K562 (cell line): Measurements from ENCODE around the gene FRMD3. TPM values are rescaled to one million over a fixed set of nuclear protein-coding genes. Genes with fewer than 3 reads are reported as not detected.

Experiments used
- ATAC-seq: fragments of 200-7000 bp; cut with Tn5 transposase; 3 replicates; pipeline ENCODE4 v1.9.1; 2020; ENCODE audit warnings: moderate library complexity
- BruUV-seq: library from RNA; stranded (reverse); fragments of 400-500 nt; replicated peaks from 2 replicates; lab custom pipeline; 2021; lab: Mats Ljungman, UMichigan
- CTCF ChIA-PET: fragments of 300-600 bp; formaldehyde crosslinking; extraction: SDS; loops from one replicate; lab custom pipeline; 2021; ENCODE audit warnings: low intra/inter-chr PET ratio; lab: Yijun Ruan, JAX
- POLR2A ChIA-PET: fragments of 300-600, 350-650 bp; sonication (Branson Sonifier 250); formaldehyde crosslinking; extraction: SDS; loops from one replicate; lab custom pipeline; 2021; ENCODE audit warnings: antibody characterized with exemption, inconsistent platforms; lab: Yijun Ruan, JAX
- DNase-seq, 4 experiments: peaks; one replicate each; pipeline versions ENCODE4 v3.0.0 to v3.0.0-alpha.2; 2011 to 2018; ENCODE audit warnings: low spot score in 3 of 4, mixed read lengths in 3 of 4; ENCODE audit errors: extremely low read depth in 1 of 4
- FAIRE-seq: peaks from 2 replicates; lab custom pipeline; 2011; peaks lifted over from hg19 to GRCh38; lab: Jason Lieb, UNC
- H2AFZ ChIP-seq: 2 replicates; pipeline ENCODE4 v1.6.0; 2011; ENCODE audit warnings: low read depth, low read length, control low read depth, inconsistent platforms
- H3K27ac ChIP-seq: fragments of 200-600 bp; 3 replicates; pipeline ENCODE4 v1.8.0; 2011; ENCODE audit warnings: low read depth, mild to moderate bottlenecking, control low read depth, inconsistent platforms, low read length, moderate library complexity, mixed read lengths; ENCODE audit errors: extremely low read depth
- H3K27me3 ChIP-seq, 2 experiments: fragments of 300-600 bp in 1 of 2; 2 replicates in 1 of 2; 3 replicates in 1 of 2; pipeline versions ENCODE4 v1.6.0 to v1.8.0; 2011; ENCODE audit warnings: inconsistent platforms in 2 of 2, low read length in 2 of 2, mild to moderate bottlenecking in 1 of 2, mixed read lengths in 1 of 2, moderate library complexity in 1 of 2; ENCODE audit not compliant: control insufficient read depth in 2 of 2, insufficient read depth in 2 of 2
- H3K36me3 ChIP-seq: fragments of 300-600 bp; 3 replicates; pipeline ENCODE4 v1.8.0; 2011; ENCODE audit warnings: mild to moderate bottlenecking, low read length, inconsistent platforms; ENCODE audit not compliant: control insufficient read depth, insufficient read depth
- H3K4me1 ChIP-seq, 2 experiments: fragments of 200-600 bp in 1 of 2; replicated peaks in 1 of 2; 2 replicates in 1 of 2; 3 replicates in 1 of 2; pipeline versions ENCODE4 v1.5.1 to v1.8.0; 2011; ENCODE audit warnings: inconsistent platforms in 2 of 2, low read length in 2 of 2, mild to moderate bottlenecking in 1 of 2, mixed read lengths in 1 of 2, moderate library complexity in 1 of 2; ENCODE audit not compliant: control insufficient read depth in 2 of 2, insufficient read depth in 2 of 2
- H3K4me2 ChIP-seq: 2 replicates; pipeline ENCODE4 v1.6.1; 2011; ENCODE audit warnings: low read length, control low read depth, inconsistent platforms, mixed read lengths; ENCODE audit not compliant: insufficient read depth
- H3K4me3 ChIP-seq: fragments of 200-600 bp; sonication (generic), shearing (Covaris generic); 2 replicates; pipeline ENCODE4 v1.5.1; 2016; ENCODE audit warnings: control low read depth, inconsistent platforms
- H3K79me2 ChIP-seq: fragments of 200-600 bp; 3 replicates; pipeline ENCODE4 v1.8.0; 2011; ENCODE audit warnings: low read length, inconsistent platforms; ENCODE audit not compliant: control insufficient read depth, insufficient read depth
- H3K9ac ChIP-seq, 2 experiments: 2 replicates each; pipeline versions ENCODE4 v1.6.0 to v1.6.1; 2011; ENCODE audit warnings: low read depth in 2 of 2, low read length in 2 of 2, control low read depth in 1 of 2, inconsistent platforms in 1 of 2, mild to moderate bottlenecking in 1 of 2, mixed read lengths in 1 of 2; ENCODE audit not compliant: insufficient read depth in 1 of 2
- H3K9me1 ChIP-seq: one replicate; pipeline ENCODE4 v1.6.0; 2011; ENCODE audit warnings: inconsistent platforms, mild to moderate bottlenecking, low read length, moderate library complexity; ENCODE audit not compliant: control insufficient read depth, insufficient read depth
- H3K9me3 ChIP-seq: replicated peaks from 2 replicates; pipeline ENCODE4 v1.5.1; 2011; ENCODE audit warnings: low read depth, low read length, inconsistent platforms; ENCODE audit not compliant: control insufficient read depth, insufficient read depth
- H4K20me1 ChIP-seq: replicated peaks from 2 replicates; pipeline ENCODE4 v1.6.1; 2011; ENCODE audit warnings: low read length, inconsistent platforms, mixed read lengths; ENCODE audit not compliant: control insufficient read depth, insufficient read depth
- BRF2 ChIP-seq: IDR thresholded peaks from 3 replicates; pipeline ENCODE4 v1.6.1; 2011; ENCODE audit warnings: borderline replicate concordance, mild to moderate bottlenecking; ENCODE audit not compliant: insufficient read length, insufficient read depth
- FOXO4 ChIP-seq: fragments of 450-650 bp; formaldehyde crosslinking; IDR thresholded peaks from 2 replicates; pipeline ENCODE4 v1.4.0; 2020; ENCODE audit warnings: mild to moderate bottlenecking, moderate library complexity
- HMBOX1 ChIP-seq: sonication (generic); IDR thresholded peaks from 2 replicates; pipeline ENCODE4 v1.6.1; 2016
- MAFK ChIP-seq: IDR thresholded peaks from 2 replicates; pipeline ENCODE4 v1.6.1; 2011; ENCODE audit warnings: low read length, improper control_type of control experiment
- USF1 ChIP-seq: sonication (generic); formaldehyde crosslinking; IDR thresholded peaks from 2 replicates; pipeline ENCODE4 v1.9.0; 2022; ENCODE audit warnings: mild to moderate bottlenecking, missing genetic modification reagents
- ZBTB40 ChIP-seq, 2 experiments: fragments of 450-650 bp in 1 of 2; sonication (generic) in 1 of 2; formaldehyde crosslinking in 1 of 2; IDR thresholded peaks; 2 replicates each; pipeline versions ENCODE4 v1.7.1 to v1.9.0; 2016 to 2022; ENCODE audit warnings: inconsistent platforms in 1 of 2, mild to moderate bottlenecking in 1 of 2, missing genetic modification reagents in 1 of 2
- ZNF232 ChIP-seq: sonication (generic); formaldehyde crosslinking; IDR thresholded peaks from 2 replicates; pipeline ENCODE4 v1.8.0; 2022; ENCODE audit warnings: mild to moderate bottlenecking, missing genetic modification reagents
- ZNF347 ChIP-seq: fragments of 450-650 bp; formaldehyde crosslinking; IDR thresholded peaks from 2 replicates; pipeline ENCODE4 v1.4.0; 2020; ENCODE audit warnings: low read depth, mild to moderate bottlenecking, moderate library complexity
- WGBS: fragments of 100-300 bp; shearing (Covaris generic); methylation state at CpG from one replicate; pipeline ENCODE4 v1.1.6; 2016; ENCODE audit warnings: low coverage, mixed read lengths; ENCODE audit not compliant: insufficient coverage; ENCODE audit errors: missing lambda C conversion rate; 5-methylcytosine and 5-hydroxymethylcytosine counted together
- in situ Hi-C: fragments of 300-500 bp; cut with MboI; formaldehyde crosslinking; loops from 4 replicates; pipeline ENCODE4 v1.15.0; 2018; ENCODE audit warnings: inconsistent platforms, mixed read lengths
- intact Hi-C: fragments of 100-400 bp; cut with micrococcal nuclease; formaldehyde crosslinking; loops from 2 replicates; pipeline ENCODE4 v1.14.2; 2022
- polyA plus RNA-seq, 8 experiments: library from polyadenylated mRNA; depleted of rRNA in 4 of 8; stranded (reverse) in 5 of 8; unstranded in 3 of 8; fragments of >200 nt; fragmentation: Nextera tagmentation in 2 of 8; fragmentation: Illumina TruSeq in 1 of 8; extraction: Ambion mirVana in 2 of 8; extraction: Trizol in 1 of 8; gene quantifications; 2 replicates each; pipeline versions ENCODE4 v1.2.1 to v1.2.3, GENCODE V29; 2011 to 2014; ENCODE audit warnings: inconsistent platforms in 1 of 8, missing spikeins in 1 of 8
- total RNA-seq, 7 experiments: library from RNA; depleted of rRNA in 6 of 7; stranded (reverse); fragments of >200 nt in 6 of 7; fragmentation: Illumina TruSeq in 2 of 7; extraction: Trizol in 2 of 7; gene quantifications; 2 replicates each; pipeline versions ENCODE4 v1.2.1 to v1.2.3, GENCODE V29; 2011 to 2021; ENCODE audit warnings: low replicate concordance in 1 of 7

The FRMD3 gene
- total and polyA plus RNA-seq, 9 of the 15 experiments (the other 6 are each of a cell fraction or from before 2014, with no cell fraction given): 0.09 to 0.51 (median 0.21) TPM

- no peak overlapping the region for H3K4me3 ChIP-seq
- no peaks in the 10 kb centered on the region for H3K4me1 ChIP-seq
- POLR2A ChIA-PET: interaction anchor here (0.8 kb wide), 1 partner anchor 156 kb away, joined by 3 read pairs; no protein-coding TSS in a partner anchor
- DNase-seq: no peak
- no peaks in the 10 kb centered on the region for H3K9me3 ChIP-seq
- intact Hi-C loops: no loop called here
- no peak overlapping the region for H3K27ac ChIP-seq
- WGBS: 0% methylated on average over 4 of the region's 4 CpGs
- CTCF ChIA-PET: no interaction called here
- no peaks in the 10 kb centered on the region for H3K36me3 ChIP-seq
- no peaks in the 10 kb centered on the region for H3K27me3 ChIP-seq
- in situ Hi-C loops: no loop called here
- no peaks in the 10 kb centered on the region for H4K20me1 ChIP-seq
- ATAC-seq: no peak
- no peak overlapping the region for H3K4me2 ChIP-seq
- BruUV-seq: no TSS peak
- no peaks in the 10 kb centered on the region for H3K79me2 ChIP-seq
- no peak overlapping the region for H2AFZ ChIP-seq
- no peak overlapping the region for H3K9ac ChIP-seq
- no peak for FAIRE-seq
- no peaks in the 10 kb centered on the region for H3K9me1 ChIP-seq
- TF ChIP-seq USF1 (CRISPR knock-in tag) (no peak), ZNF232 (no peak), ZBTB40 (IDR thresholded peaks at IDR 0.05) (no peak), ZBTB40 (CRISPR knock-in tag; IDR thresholded peaks at IDR 0.05) (no peak), HMBOX1 (no peak), BRF2 (no peak), ZNF347 (no peak), FOXO4 (no peak), MAFK (no peak)
These were observed 297.5 kb downstream of the FRMD3 start for GRCh38 chr9:83240671-83241070.
